ENCODE data around the gene C1QTNF12.

Gene C1QTNF12

GRCh38 chr1:1264868-1265272 is 18.3 kb upstream of the C1QTNF12 start:
- TF ChIP-seq CTCF (IDR thresholded peaks at IDR 0.05; ENCODE audit: low read depth, low read length, missing control alignments), result peak; percentile 62
- H3K4me3 ChIP-seq (replicated peaks; ENCODE audit: low read depth, low read length), result no peak overlapping the region
- DNase-seq (ENCODE audit: extremely low read depth, low read depth), result peak; percentile 97

GRCh38 chr1:1264026-1264425 is 17.5 kb upstream of the C1QTNF12 start:
- no peak for DNase-seq (ENCODE audit: extremely low read depth, low read depth)
- no peak overlapping the region for H3K4me3 ChIP-seq (replicated peaks; ENCODE audit: low read depth, low read length)
- TF ChIP-seq CTCF (IDR thresholded peaks at IDR 0.05; ENCODE audit: low read depth, low read length, missing control alignments), result no peak

GRCh38 chr1:1262758-1263157 is 16.2 kb upstream of the C1QTNF12 start:
- no peak for TF ChIP-seq CTCF (IDR thresholded peaks at IDR 0.05; ENCODE audit: low read depth, low read length, missing control alignments)
- DNase-seq (ENCODE audit: extremely low read depth, low read depth), result no peak
- no peak overlapping the region for H3K4me3 ChIP-seq (replicated peaks; ENCODE audit: low read depth, low read length)

GRCh38 chr1:1262071-1262470 is 15.5 kb upstream of the C1QTNF12 start:
- no peak overlapping the region for H3K4me3 ChIP-seq (replicated peaks; ENCODE audit: low read depth, low read length)
- no peak for TF ChIP-seq CTCF (IDR thresholded peaks at IDR 0.05; ENCODE audit: low read depth, low read length, missing control alignments)
- DNase-seq (ENCODE audit: extremely low read depth, low read depth), result no peak

- TF ChIP-seq CTCF (IDR thresholded peaks at IDR 0.05; ENCODE audit: low read depth, low read length, missing control alignments), result no peak
- DNase-seq (ENCODE audit: extremely low read depth, low read depth), result no peak
- H3K4me3 ChIP-seq (replicated peaks; ENCODE audit: low read depth, low read length), result no peak overlapping the region
Observed at GRCh38 chr1:1260843-1261560, 14.5 kb upstream of the C1QTNF12 start.

- no peak for DNase-seq (ENCODE audit: extremely low read depth, low read depth)
- no peak overlapping the region for H3K4me3 ChIP-seq (replicated peaks; ENCODE audit: low read depth, low read length)
- TF ChIP-seq CTCF (IDR thresholded peaks at IDR 0.05; ENCODE audit: low read depth, low read length, missing control alignments), result no peak
Observed at GRCh38 chr1:1259951-1260600, 13.6 kb upstream of the C1QTNF12 start.
